Loucy (cell line): ENCODE data around the gene UPP1.

Experiments
- H2AFZ ChIP-seq: fragments of 200-600 bp; sonication (generic); 2 replicates; pipeline ENCODE4 v1.6.0; 2016; ENCODE audit warnings: antibody characterized with exemption, mild to moderate bottlenecking, low read length, moderate library complexity
- H3F3A ChIP-seq: fragments of 200-600 bp; 2 replicates; pipeline ENCODE4 v1.6.0; 2016; ENCODE audit warnings: antibody characterized with exemption, low read depth, mild to moderate bottlenecking
- H3K27me3 ChIP-seq: fragments of 200-600 bp; sonication (generic); 2 replicates; pipeline ENCODE4 v1.6.1; 2014; ENCODE audit warnings: low read length, mild to moderate bottlenecking; ENCODE audit not compliant: insufficient read depth, poor library complexity, severe bottlenecking
- H3K36me3 ChIP-seq: fragments of 200-600 bp; sonication (generic); 2 replicates; pipeline ENCODE4 v1.6.1; 2016; ENCODE audit warnings: low read length; ENCODE audit not compliant: insufficient read depth
- H3K4me1 ChIP-seq: fragments of 200-600 bp; sonication (generic); 2 replicates; pipeline ENCODE4 v1.5.1; 2014; ENCODE audit warnings: low read length, mild to moderate bottlenecking; ENCODE audit not compliant: insufficient read depth, poor library complexity, severe bottlenecking
- H3K4me2 ChIP-seq: fragments of 200-600 bp; sonication (generic); 2 replicates; pipeline ENCODE4 v1.6.0; 2014; ENCODE audit warnings: antibody characterized with exemption, low read length, low read depth, mild to moderate bottlenecking; ENCODE audit not compliant: poor library complexity, severe bottlenecking
- H3K4me3 ChIP-seq: fragments of 200-600 bp; sonication (generic); 2 replicates; pipeline ENCODE4 v1.5.1; 2014; ENCODE audit warnings: low read length, mild to moderate bottlenecking, mixed read lengths; ENCODE audit not compliant: poor library complexity, severe bottlenecking
- H3K79me2 ChIP-seq: fragments of 200-600 bp; sonication (generic); 2 replicates; pipeline ENCODE4 v1.6.1; 2014; ENCODE audit warnings: low read length; ENCODE audit not compliant: insufficient read depth
- H3K9ac ChIP-seq: fragments of 200-600 bp; sonication (generic); 2 replicates; pipeline ENCODE4 v1.6.0; 2014; ENCODE audit warnings: mild to moderate bottlenecking, low read depth, low read length, moderate library complexity; ENCODE audit not compliant: poor library complexity, severe bottlenecking
- H3K9me2 ChIP-seq: fragments of 200-600 bp; sonication (generic); replicated peaks from 2 replicates; pipeline ENCODE4 v1.6.1; 2016; ENCODE audit warnings: low read depth, low read length, mixed read lengths
- H3K9me3 ChIP-seq: fragments of 200-600 bp; sonication (generic); 2 replicates; pipeline ENCODE4 v1.6.1; 2014; ENCODE audit warnings: mild to moderate bottlenecking, antibody characterized with exemption, low read length, low read depth; ENCODE audit not compliant: insufficient read depth
- H4K20me1 ChIP-seq: fragments of 200-600 bp; sonication (generic); 2 replicates; pipeline ENCODE4 v1.6.0; 2014; ENCODE audit warnings: antibody characterized with exemption, low read length, mild to moderate bottlenecking; ENCODE audit not compliant: insufficient read depth, poor library complexity, severe bottlenecking
- EZH2phosphoT487 ChIP-seq: fragments of 200-600 bp; IDR thresholded peaks from 2 replicates; pipeline ENCODE4 v1.6.1; 2018; ENCODE audit warnings: antibody characterized with exemption, mild to moderate bottlenecking, moderate library complexity, borderline replicate concordance
- TF ChIP-seq, protein P1 (sequence below): fragments of 200-600 bp; sonication (generic); conservative IDR thresholded peaks from 2 replicates; pipeline ENCODE4 v1.5.1; 2014; ENCODE audit warnings: mild to moderate bottlenecking, antibody characterized with exemption, low read length

The UPP1 gene

DNA sequence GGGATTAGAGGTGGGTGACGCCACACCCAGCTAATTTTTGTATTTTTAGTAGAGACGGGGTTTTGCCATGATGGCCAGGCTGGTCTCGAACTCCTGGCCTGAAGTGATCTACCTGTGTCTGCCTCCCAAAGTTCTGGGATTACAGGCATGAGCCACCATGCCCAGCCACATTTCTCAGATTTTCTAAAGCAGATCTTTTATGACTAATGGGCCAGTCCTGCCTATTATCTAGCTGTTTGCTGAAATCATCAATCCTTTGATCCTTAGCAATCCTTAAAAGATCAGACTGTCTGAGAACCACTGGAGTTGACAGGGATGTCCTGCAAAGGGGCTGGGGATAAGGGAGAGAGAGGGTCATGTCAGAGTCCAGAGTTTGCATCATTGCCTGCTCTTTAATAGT, 61.0 kb downstream of the UPP1 start:
- H3K27me3 ChIP-seq = no peaks in the 10 kb centered on the region
- H3K9ac ChIP-seq = no peak overlapping the region
- no peaks in the 10 kb centered on the region for H3K4me1 ChIP-seq
- H3K4me3 ChIP-seq = no peak overlapping the region
- no peaks in the 10 kb centered on the region for H4K20me1 ChIP-seq
- H3K9me2 ChIP-seq = no peaks in the 10 kb centered on the region
- H3K9me3 ChIP-seq = no peaks in the 10 kb centered on the region
- no peaks in the 10 kb centered on the region for H3K36me3 ChIP-seq
- H3F3A ChIP-seq = no peaks in the 10 kb centered on the region
- H3K4me2 ChIP-seq = no peak overlapping the region
- TF ChIP-seq, protein P1, sequence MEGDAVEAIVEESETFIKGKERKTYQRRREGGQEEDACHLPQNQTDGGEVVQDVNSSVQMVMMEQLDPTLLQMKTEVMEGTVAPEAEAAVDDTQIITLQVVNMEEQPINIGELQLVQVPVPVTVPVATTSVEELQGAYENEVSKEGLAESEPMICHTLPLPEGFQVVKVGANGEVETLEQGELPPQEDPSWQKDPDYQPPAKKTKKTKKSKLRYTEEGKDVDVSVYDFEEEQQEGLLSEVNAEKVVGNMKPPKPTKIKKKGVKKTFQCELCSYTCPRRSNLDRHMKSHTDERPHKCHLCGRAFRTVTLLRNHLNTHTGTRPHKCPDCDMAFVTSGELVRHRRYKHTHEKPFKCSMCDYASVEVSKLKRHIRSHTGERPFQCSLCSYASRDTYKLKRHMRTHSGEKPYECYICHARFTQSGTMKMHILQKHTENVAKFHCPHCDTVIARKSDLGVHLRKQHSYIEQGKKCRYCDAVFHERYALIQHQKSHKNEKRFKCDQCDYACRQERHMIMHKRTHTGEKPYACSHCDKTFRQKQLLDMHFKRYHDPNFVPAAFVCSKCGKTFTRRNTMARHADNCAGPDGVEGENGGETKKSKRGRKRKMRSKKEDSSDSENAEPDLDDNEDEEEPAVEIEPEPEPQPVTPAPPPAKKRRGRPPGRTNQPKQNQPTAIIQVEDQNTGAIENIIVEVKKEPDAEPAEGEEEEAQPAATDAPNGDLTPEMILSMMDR = no peak
- no peak for TF ChIP-seq EZH2phosphoT487
- no peaks in the 10 kb centered on the region for H3K79me2 ChIP-seq
- no peak overlapping the region for H2AFZ ChIP-seq

DNA sequence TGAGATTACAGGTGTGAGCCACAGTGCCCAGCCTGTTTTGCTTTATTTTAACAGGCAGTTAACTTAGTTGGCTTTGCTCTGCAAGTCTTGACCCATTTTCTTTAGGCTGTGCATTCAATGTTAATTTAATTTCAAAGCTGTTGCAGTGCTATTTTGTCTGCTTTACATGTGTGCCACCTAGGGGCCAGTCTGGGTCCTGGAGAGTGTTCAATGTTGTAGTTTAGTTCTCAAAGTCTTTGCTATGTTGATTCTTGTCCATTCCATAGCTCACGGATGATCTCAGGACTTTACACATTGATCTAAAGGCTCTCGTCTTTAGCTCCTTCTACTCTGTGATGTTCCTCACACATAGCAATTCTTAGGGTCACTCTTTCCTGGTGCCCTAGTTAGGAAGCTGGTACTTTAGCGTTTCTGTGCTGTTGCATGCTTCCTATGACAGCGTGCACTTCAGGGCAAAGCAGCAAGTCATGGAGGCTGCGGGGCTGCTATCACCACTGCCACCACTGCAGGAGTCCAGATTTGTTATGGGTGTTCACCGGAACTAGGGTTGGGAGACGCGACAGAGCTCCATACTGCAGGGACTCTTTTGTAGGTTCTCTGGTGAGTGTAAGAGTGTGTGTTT, 65.8 kb downstream of the UPP1 start:
- Histone ChIP-seq H3K9me2 (no peaks in the 10 kb centered on the region), H3K4me1 (no peaks in the 10 kb centered on the region), H3K79me2 (no peaks in the 10 kb centered on the region), H4K20me1 (no peaks in the 10 kb centered on the region), H3K36me3 (no peaks in the 10 kb centered on the region), H3K9ac (no peak overlapping the region), H3K27me3 (no peaks in the 10 kb centered on the region), H3K9me3 (no peaks in the 10 kb centered on the region), H3K4me2 (no peak overlapping the region), H2AFZ (no peak overlapping the region), H3K4me3 (no peak overlapping the region), H3F3A (no peaks in the 10 kb centered on the region)
- TF ChIP-seq, protein P1 = no peak
- no peak for TF ChIP-seq EZH2phosphoT487
